Measurements from ENCODE around the gene UBN1. TPM values are rescaled to one million over a fixed set of nuclear protein-coding genes. Genes with fewer than 3 reads are reported as not detected.

The UBN1 gene
- total and polyA plus RNA-seq, 2 experiments from 2014 or later = 21.4 to 33.4 TPM

- Histone ChIP-seq H3K9me3 (ENCODE audit: low read depth) (no peaks in the 10 kb centered on the region), H3K27me3 (no peaks in the 10 kb centered on the region), H3K4me1 (ENCODE audit: low read depth) (no peaks in the 10 kb centered on the region), H3K36me3 (no peaks in the 10 kb centered on the region), H3K27ac (no peak overlapping the region), H3K4me3 (no peak overlapping the region)
- no peak for TF ChIP-seq CTCF (IDR thresholded peaks at IDR 0.05; ENCODE audit: low read depth, low read length)
- DNase-seq (ENCODE audit: low read depth in 1 of 2, low spot score in 1 of 2) = no peak
These were observed 50.0 kb downstream of the UBN1 start for GRCh38 chr16:4897328-4897727.

GRCh38 chr16:4898811-4899473 is 51.7 kb downstream of the UBN1 start:
- Histone ChIP-seq H3K36me3 (no peaks in the 10 kb centered on the region), H3K4me1 (ENCODE audit: low read depth) (no peaks in the 10 kb centered on the region), H3K4me3 (no peak overlapping the region), H3K9me3 (ENCODE audit: low read depth) (no peaks in the 10 kb centered on the region), H3K27me3 (no peaks in the 10 kb centered on the region), H3K27ac (no peak overlapping the region)
- TF ChIP-seq CTCF (IDR thresholded peaks at IDR 0.05; ENCODE audit: low read depth, low read length) = no peak
- DNase-seq (ENCODE audit: low read depth in 1 of 2, low spot score in 1 of 2) = no peak

GRCh38 chr16:4899474-4899846 is 52.2 kb downstream of the UBN1 start:
- H3K9me3 ChIP-seq (ENCODE audit: low read depth) = no peaks in the 10 kb centered on the region

GRCh38 chr16:4900036-4900435 is 52.8 kb downstream of the UBN1 start:
- no peak for TF ChIP-seq CTCF (IDR thresholded peaks at IDR 0.05; ENCODE audit: low read depth, low read length)
- Histone ChIP-seq H3K4me3 (no peak overlapping the region), H3K27me3 (no peaks in the 10 kb centered on the region), H3K4me1 (ENCODE audit: low read depth) (no peaks in the 10 kb centered on the region), H3K9me3 (ENCODE audit: low read depth) (no peaks in the 10 kb centered on the region), H3K36me3 (no peaks in the 10 kb centered on the region), H3K27ac (no peak overlapping the region)
- peak in 1 of 2 donors; percentile 53 for DNase-seq (ENCODE audit: low read depth in 1 of 2, low spot score in 1 of 2)

More at GRCh38 chr16:4899474-4899846, 52.2 kb downstream of the UBN1 start:
- H3K4me1 ChIP-seq (ENCODE audit: low read depth) = no peaks in the 10 kb centered on the region
- TF ChIP-seq CTCF (IDR thresholded peaks at IDR 0.05; ENCODE audit: low read depth, low read length) = no peak
- H3K4me3 ChIP-seq = no peak overlapping the region
- no peaks in the 10 kb centered on the region for H3K27me3 ChIP-seq
- no peak for DNase-seq (ENCODE audit: low read depth in 1 of 2, low spot score in 1 of 2)
- no peak overlapping the region for H3K27ac ChIP-seq
- no peaks in the 10 kb centered on the region for H3K36me3 ChIP-seq

GRCh38 chr16:4900750-4901149 is 53.5 kb downstream of the UBN1 start:
- Histone ChIP-seq H3K27me3 (no peaks in the 10 kb centered on the region), H3K9me3 (ENCODE audit: low read depth) (no peaks in the 10 kb centered on the region), H3K36me3 (no peaks in the 10 kb centered on the region), H3K4me3 (no peak overlapping the region), H3K4me1 (ENCODE audit: low read depth) (no peaks in the 10 kb centered on the region), H3K27ac (no peak overlapping the region)
- DNase-seq (ENCODE audit: low read depth in 1 of 2, low spot score in 1 of 2) = no peak
- no peak for TF ChIP-seq CTCF (IDR thresholded peaks at IDR 0.05; ENCODE audit: low read depth, low read length)

All from cardiac muscle cell (in vitro differentiated cells and primary cell).